Measurements from ENCODE around the gene FBXW7. TPM values are rescaled to one million over a fixed set of nuclear protein-coding genes. Genes with fewer than 3 reads are reported as not detected.

The FBXW7 gene
- total and polyA plus RNA-seq, 2 of the 8 experiments (the other 6 are each of a cell fraction or from before 2014, with no cell fraction given): 6.0 to 26.7 TPM

DNA sequence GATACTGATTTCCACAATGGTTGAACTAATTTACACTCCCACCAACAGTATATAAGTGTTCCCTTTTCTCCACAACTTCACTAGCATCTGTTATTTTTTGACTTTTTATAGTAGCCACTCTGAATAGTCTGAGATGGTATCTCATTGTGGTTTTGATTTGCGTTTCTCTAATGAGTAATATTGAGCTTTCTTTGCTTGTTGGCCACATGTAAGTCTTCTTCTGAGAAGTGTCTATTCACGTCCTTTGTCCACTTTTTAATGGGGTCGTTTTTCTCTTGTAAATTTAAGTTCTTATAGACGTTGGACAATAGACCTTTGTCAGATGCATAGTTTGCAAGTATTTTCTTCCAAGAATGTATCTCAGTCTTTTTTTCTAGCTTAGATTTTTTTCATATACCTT lies 10.0 kb downstream of the FBXW7 start (continued):
- TF ChIP-seq, protein P1, sequence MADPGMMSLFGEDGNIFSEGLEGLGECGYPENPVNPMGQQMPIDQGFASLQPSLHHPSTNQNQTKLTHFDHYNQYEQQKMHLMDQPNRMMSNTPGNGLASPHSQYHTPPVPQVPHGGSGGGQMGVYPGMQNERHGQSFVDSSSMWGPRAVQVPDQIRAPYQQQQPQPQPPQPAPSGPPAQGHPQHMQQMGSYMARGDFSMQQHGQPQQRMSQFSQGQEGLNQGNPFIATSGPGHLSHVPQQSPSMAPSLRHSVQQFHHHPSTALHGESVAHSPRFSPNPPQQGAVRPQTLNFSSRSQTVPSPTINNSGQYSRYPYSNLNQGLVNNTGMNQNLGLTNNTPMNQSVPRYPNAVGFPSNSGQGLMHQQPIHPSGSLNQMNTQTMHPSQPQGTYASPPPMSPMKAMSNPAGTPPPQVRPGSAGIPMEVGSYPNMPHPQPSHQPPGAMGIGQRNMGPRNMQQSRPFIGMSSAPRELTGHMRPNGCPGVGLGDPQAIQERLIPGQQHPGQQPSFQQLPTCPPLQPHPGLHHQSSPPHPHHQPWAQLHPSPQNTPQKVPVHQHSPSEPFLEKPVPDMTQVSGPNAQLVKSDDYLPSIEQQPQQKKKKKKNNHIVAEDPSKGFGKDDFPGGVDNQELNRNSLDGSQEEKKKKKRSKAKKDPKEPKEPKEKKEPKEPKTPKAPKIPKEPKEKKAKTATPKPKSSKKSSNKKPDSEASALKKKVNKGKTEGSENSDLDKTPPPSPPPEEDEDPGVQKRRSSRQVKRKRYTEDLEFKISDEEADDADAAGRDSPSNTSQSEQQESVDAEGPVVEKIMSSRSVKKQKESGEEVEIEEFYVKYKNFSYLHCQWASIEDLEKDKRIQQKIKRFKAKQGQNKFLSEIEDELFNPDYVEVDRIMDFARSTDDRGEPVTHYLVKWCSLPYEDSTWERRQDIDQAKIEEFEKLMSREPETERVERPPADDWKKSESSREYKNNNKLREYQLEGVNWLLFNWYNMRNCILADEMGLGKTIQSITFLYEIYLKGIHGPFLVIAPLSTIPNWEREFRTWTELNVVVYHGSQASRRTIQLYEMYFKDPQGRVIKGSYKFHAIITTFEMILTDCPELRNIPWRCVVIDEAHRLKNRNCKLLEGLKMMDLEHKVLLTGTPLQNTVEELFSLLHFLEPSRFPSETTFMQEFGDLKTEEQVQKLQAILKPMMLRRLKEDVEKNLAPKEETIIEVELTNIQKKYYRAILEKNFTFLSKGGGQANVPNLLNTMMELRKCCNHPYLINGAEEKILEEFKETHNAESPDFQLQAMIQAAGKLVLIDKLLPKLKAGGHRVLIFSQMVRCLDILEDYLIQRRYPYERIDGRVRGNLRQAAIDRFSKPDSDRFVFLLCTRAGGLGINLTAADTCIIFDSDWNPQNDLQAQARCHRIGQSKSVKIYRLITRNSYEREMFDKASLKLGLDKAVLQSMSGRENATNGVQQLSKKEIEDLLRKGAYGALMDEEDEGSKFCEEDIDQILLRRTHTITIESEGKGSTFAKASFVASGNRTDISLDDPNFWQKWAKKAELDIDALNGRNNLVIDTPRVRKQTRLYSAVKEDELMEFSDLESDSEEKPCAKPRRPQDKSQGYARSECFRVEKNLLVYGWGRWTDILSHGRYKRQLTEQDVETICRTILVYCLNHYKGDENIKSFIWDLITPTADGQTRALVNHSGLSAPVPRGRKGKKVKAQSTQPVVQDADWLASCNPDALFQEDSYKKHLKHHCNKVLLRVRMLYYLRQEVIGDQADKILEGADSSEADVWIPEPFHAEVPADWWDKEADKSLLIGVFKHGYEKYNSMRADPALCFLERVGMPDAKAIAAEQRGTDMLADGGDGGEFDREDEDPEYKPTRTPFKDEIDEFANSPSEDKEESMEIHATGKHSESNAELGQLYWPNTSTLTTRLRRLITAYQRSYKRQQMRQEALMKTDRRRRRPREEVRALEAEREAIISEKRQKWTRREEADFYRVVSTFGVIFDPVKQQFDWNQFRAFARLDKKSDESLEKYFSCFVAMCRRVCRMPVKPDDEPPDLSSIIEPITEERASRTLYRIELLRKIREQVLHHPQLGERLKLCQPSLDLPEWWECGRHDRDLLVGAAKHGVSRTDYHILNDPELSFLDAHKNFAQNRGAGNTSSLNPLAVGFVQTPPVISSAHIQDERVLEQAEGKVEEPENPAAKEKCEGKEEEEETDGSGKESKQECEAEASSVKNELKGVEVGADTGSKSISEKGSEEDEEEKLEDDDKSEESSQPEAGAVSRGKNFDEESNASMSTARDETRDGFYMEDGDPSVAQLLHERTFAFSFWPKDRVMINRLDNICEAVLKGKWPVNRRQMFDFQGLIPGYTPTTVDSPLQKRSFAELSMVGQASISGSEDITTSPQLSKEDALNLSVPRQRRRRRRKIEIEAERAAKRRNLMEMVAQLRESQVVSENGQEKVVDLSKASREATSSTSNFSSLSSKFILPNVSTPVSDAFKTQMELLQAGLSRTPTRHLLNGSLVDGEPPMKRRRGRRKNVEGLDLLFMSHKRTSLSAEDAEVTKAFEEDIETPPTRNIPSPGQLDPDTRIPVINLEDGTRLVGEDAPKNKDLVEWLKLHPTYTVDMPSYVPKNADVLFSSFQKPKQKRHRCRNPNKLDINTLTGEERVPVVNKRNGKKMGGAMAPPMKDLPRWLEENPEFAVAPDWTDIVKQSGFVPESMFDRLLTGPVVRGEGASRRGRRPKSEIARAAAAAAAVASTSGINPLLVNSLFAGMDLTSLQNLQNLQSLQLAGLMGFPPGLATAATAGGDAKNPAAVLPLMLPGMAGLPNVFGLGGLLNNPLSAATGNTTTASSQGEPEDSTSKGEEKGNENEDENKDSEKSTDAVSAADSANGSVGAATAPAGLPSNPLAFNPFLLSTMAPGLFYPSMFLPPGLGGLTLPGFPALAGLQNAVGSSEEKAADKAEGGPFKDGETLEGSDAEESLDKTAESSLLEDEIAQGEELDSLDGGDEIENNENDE (IDR thresholded peaks at IDR 0.05; ENCODE audit: insufficient replicate concordance, low read length): no peak
